ENCODE results near the gene DOK7. TPM values are rescaled to one million over a fixed set of nuclear protein-coding genes. Genes with fewer than 3 reads are reported as not detected.

DOK7 gene
- total RNA-seq, 2 experiments from 2014 or later: not detected

- ATAC-seq (no peak), DNase-seq (no peak)
- Mint-ChIP-seq H3K9me3 (no peaks in the 10 kb centered on the region), H3K27me3 (peaks cover 8% of the 10 kb centered on the region), H3K4me3 (no peak overlapping the region), H3K27ac (no peak overlapping the region), H3K36me3 (ENCODE audit: low read depth) (no peaks in the 10 kb centered on the region), H3K4me1 (ENCODE audit: low read depth) (no peaks in the 10 kb centered on the region)
- ChIA-PET CTCF (no interaction called here), POLR2A (no interaction called here)
- TF ChIP-seq CTCF (IDR thresholded peaks at IDR 0.05): no peak
- intact Hi-C loops (cut with micrococcal nuclease): no loop called here
Observed at GRCh38 chr4:3466691-3467600, 3.8 kb downstream of the DOK7 start.

DNA sequence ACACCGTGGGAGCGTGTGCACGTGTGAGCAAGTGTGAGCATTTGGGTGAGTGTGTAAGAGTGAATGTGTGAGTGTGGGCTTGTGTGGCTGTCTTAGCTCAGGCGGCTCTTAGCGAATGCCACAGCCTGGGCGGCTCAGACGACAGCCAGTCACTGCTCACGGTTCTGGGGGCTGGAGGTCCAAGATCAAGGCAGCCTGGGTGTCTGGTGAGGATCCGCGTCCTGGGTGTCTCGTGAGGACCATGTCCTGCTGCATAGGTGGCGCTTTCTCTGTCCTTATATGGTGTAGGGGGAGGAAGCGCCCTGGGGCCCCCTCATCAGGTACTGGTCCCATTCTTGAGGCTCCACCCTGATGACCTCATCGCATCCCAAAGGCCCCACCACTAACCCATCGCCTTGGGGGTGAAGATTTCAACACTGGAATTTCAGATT, 4.5 kb downstream of the DOK7 start:
- Mint-ChIP-seq H3K4me3 (no peak overlapping the region), H3K4me1 (ENCODE audit: low read depth) (no peaks in the 10 kb centered on the region), H3K9me3 (no peaks in the 10 kb centered on the region), H3K27me3 (peaks cover 6% of the 10 kb centered on the region), H3K27ac (no peak overlapping the region), H3K36me3 (ENCODE audit: low read depth) (no peaks in the 10 kb centered on the region)
- TF ChIP-seq CTCF (IDR thresholded peaks at IDR 0.05): no peak
- ChIA-PET CTCF (no interaction called here), POLR2A (no interaction called here)
- ATAC-seq (no peak), DNase-seq (no peak)
- intact Hi-C loops (cut with micrococcal nuclease): no loop called here

- no peak for TF ChIP-seq CTCF (IDR thresholded peaks at IDR 0.05)
- Mint-ChIP-seq H3K9me3 (no peaks in the 10 kb centered on the region), H3K36me3 (ENCODE audit: low read depth) (no peaks in the 10 kb centered on the region), H3K27me3 (peaks cover 5% of the 10 kb centered on the region), H3K4me1 (ENCODE audit: low read depth) (no peaks in the 10 kb centered on the region), H3K27ac (no peak overlapping the region), H3K4me3 (no peak overlapping the region)
- intact Hi-C loops (cut with micrococcal nuclease): no loop called here
- DNase-seq: no peak
- no peak for ATAC-seq
- POLR2A ChIA-PET: no interaction called here
- CTCF ChIA-PET: no interaction called here
Observed at GRCh38 chr4:3468154-3468553, 5.0 kb downstream of the DOK7 start.

- ATAC-seq (no peak), DNase-seq (no peak)
- intact Hi-C loops (cut with micrococcal nuclease): no loop called here
- Mint-ChIP-seq H3K4me1 (ENCODE audit: low read depth) (no peaks in the 10 kb centered on the region), H3K4me3 (no peak overlapping the region), H3K27me3 (peaks cover 5% of the 10 kb centered on the region), H3K27ac (no peak overlapping the region), H3K36me3 (ENCODE audit: low read depth) (no peaks in the 10 kb centered on the region), H3K9me3 (no peaks in the 10 kb centered on the region)
- CTCF ChIA-PET: no interaction called here
- POLR2A ChIA-PET: no interaction called here
- TF ChIP-seq CTCF (IDR thresholded peaks at IDR 0.05): no peak
Observed at GRCh38 chr4:3468804-3469203, 5.7 kb downstream of the DOK7 start.

DNA sequence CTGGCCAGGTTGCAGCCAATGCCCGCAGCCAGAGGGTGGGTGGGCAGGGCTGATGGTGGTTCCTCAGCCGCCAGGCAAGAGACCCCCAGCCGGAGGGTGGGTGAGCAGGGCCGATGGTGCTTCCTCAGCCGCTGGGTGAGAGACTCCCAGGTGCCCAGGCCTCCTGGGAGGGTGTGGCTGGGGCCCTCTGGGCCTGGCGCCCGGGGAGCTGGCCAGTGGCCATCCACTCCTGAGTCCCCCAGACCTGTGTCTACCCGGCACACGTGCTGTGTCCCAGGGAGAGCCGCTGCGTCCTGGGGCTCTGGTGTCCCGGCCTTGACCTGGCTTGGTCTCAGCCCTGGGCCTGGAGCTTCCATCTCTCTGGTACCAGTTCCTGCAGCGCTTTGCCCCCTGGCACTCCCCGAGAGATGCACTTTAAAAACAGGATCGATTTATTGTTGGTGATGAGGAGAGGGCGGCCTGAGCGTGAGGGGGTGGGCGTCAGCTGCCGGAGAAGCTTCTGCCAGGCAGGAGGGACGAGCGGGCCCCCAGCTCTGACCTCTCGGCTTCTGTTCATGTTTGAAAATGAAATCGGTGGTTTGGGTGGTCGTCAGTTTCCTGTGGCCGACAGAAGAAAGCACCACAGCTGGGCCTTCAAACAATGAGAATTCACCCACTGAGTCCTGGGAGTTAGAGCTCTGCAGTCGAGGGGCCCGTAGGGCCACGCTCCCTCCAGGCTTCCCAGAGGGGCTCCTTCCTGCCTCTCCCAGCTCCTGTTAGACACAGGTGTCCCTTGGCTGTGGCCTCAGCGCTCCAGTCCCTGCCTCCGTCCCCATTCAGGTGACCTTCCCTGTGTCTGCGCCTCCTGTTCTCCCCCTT, 6.5 kb downstream of the DOK7 start:
- ATAC-seq: no peak
- peaks cover 5% of the 10 kb centered on the region for H3K27me3 Mint-ChIP-seq
- H3K4me3 Mint-ChIP-seq: no peak overlapping the region
- ChIA-PET POLR2A (no interaction called here), CTCF (interaction anchor here (2.5 kb wide), 1 partner anchor 11 kb away, joined by 11 read pairs; no protein-coding TSS in a partner anchor)
- no peaks in the 10 kb centered on the region for H3K36me3 Mint-ChIP-seq (ENCODE audit: low read depth)
- H3K27ac Mint-ChIP-seq: no peak overlapping the region
- no peak for DNase-seq
- intact Hi-C loops (cut with micrococcal nuclease): no loop called here
- no peaks in the 10 kb centered on the region for H3K4me1 Mint-ChIP-seq (ENCODE audit: low read depth)
- no peak for TF ChIP-seq CTCF (IDR thresholded peaks at IDR 0.05)
- no peaks in the 10 kb centered on the region for H3K9me3 Mint-ChIP-seq
